Panc1 (cell line): ENCODE data around the gene ZNG1F.
"Not testable (repeated sequence)": the region's sequence is repeated elsewhere in the genome, so short reads cannot be mapped to it uniquely, and the experiment has no call there.

Experiments used
- CTCF ChIP-seq: fragments of 450-650 bp; IDR thresholded peaks from 2 replicates; pipeline ENCODE4 v1.5.1; 2017; ENCODE audit warnings: mild to moderate bottlenecking
- POLR2AphosphoS5 ChIP-seq: IDR thresholded peaks from 2 replicates; pipeline ENCODE4 v1.6.1; 2012; ENCODE audit warnings: mild to moderate bottlenecking, low read depth, low read length, moderate library complexity

- not testable (repeated sequence) for TF ChIP-seq CTCF, POLR2AphosphoS5
These were observed 14.1 kb downstream of the ZNG1F start for GRCh38 chr9:41174994-41175393.
